Gastroesophageal sphincter (tissue), 4 donors: Measurements from ENCODE around the gene STAM. TPM values are rescaled to one million over a fixed set of nuclear protein-coding genes. Genes with fewer than 3 reads are reported as not detected.

Experiments used
- ATAC-seq: fragments of 150-250 bp; one replicate; pipeline ENCODE4 v1.9.1; 2016; ENCODE audit warnings: mild to moderate bottlenecking, moderate library complexity
- H3K27ac ChIP-seq, 4 donors: fragments of 200-600 bp; sonication (generic) in 3 of 4; 1 replicate in 3 of 4; 2 replicates in 1 of 4; pipeline ENCODE4 v1.5.1; 2016 to 2019
- H3K27me3 ChIP-seq: fragments of 200-600 bp; sonication (generic); one replicate; pipeline ENCODE4 v1.5.1; 2019
- H3K36me3 ChIP-seq, 2 donors: fragments of 200-600 bp; sonication (generic); one replicate each; pipeline ENCODE4 v1.5.1; 2019; ENCODE audit warnings: control low read depth in 1 of 2
- H3K4me1 ChIP-seq, 3 donors: fragments of 200-600 bp; sonication (generic); 1 replicate in 2 of 3; 2 replicates in 1 of 3; pipeline ENCODE4 v1.5.1; 2016 to 2019; ENCODE audit warnings: control low read depth in 2 of 3
- H3K4me3 ChIP-seq, 2 donors: fragments of 200-600 bp; sonication (generic); one replicate each; pipeline ENCODE4 v1.5.1; 2019; ENCODE audit warnings: mild to moderate bottlenecking in 1 of 2, moderate library complexity in 1 of 2
- H3K9me3 ChIP-seq, 3 donors: fragments of 200-600 bp; sonication (generic); one replicate each; pipeline ENCODE4 v1.5.1; 2017 to 2019; ENCODE audit warnings: control low read depth in 2 of 3
- CTCF ChIP-seq, 4 experiments: fragments of 200-600 bp in 2 of 4; fragments of 450-650 bp in 2 of 4; sonication (generic) in 1 of 4; IDR thresholded peaks; one replicate each; pipeline ENCODE4 v1.5.1; 2017 to 2019; ENCODE audit warnings: antibody characterized with exemption in 4 of 4, mild to moderate bottlenecking in 2 of 4, moderate library complexity in 2 of 4
- EP300 ChIP-seq: sonication (generic); formaldehyde crosslinking; IDR thresholded peaks from one replicate; pipeline ENCODE4 v1.6.1; 2017; ENCODE audit warnings: antibody characterized with exemption, mild to moderate bottlenecking
- POLR2A ChIP-seq, 2 donors: fragments of 450-650 bp; IDR thresholded peaks; one replicate each; pipeline ENCODE4 v1.6.1; 2017; ENCODE audit warnings: antibody characterized with exemption in 2 of 2, mild to moderate bottlenecking in 2 of 2, moderate library complexity in 1 of 2
- POLR2AphosphoS5 ChIP-seq: sonication (generic); formaldehyde crosslinking; IDR thresholded peaks from one replicate; pipeline ENCODE4 v1.6.1; 2017; ENCODE audit warnings: antibody characterized with exemption
- WGBS, 2 donors: methylation state at CpG; one replicate each; pipeline ENCODE4 v1.1.5; 2018; ENCODE audit warnings: low coverage in 1 of 2; 5-methylcytosine and 5-hydroxymethylcytosine counted together
- total RNA-seq, 4 donors: library from RNA; depleted of rRNA; stranded (reverse); fragments of >200 nt; gene quantifications; one replicate each; pipeline ENCODE4 v1.1.0, GENCODE V29; 2016

The STAM gene
- total RNA-seq, 4 donors from 2014 or later: 14.9 to 192 (median 19.2) TPM

DNA sequence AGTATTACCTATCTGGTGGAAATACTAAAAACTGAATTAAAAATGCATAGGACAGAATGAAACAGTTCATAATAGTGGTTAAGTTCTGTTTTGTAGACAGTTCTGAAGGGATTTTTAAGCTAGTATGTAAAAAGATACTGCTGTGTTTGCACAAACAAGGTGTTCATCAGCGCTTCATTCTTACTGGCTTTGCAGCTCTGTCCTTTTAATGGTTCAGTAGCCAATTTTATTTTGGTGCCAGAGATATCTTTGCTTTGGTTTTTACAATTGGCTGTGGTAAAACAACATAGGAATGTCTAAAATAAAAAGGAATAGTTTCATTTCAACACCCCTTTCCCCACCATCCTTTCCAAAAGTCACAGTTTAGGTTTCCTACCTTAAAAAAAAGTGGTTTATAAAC lies 33.0 kb downstream of the STAM start:
- no peak for ATAC-seq
- TF ChIP-seq POLR2AphosphoS5 (no peak), POLR2A (IDR thresholded peaks at IDR 0.05) (no peak), CTCF (IDR thresholded peaks at IDR 0.05) (no peak), EP300 (no peak)
- H3K9me3 ChIP-seq: no peaks in the 10 kb centered on the region
- H3K4me3 ChIP-seq: no peak overlapping the region
- peaks cover 0 to 28% (median 3%) of the 10 kb centered on the region in 3 donors for H3K4me1 ChIP-seq
- WGBS, 2 donors: 100% methylated on average over 1 of the region's 1 CpG
- no peaks in the 10 kb centered on the region for H3K36me3 ChIP-seq
- no peaks in the 10 kb centered on the region for H3K27me3 ChIP-seq
- no peak overlapping the region for H3K27ac ChIP-seq

GRCh38 chr10:17682236-17682946 lies 38.4 kb downstream of the STAM start:
- peaks cover 0 to 11% (median 0%) of the 10 kb centered on the region in 3 donors for H3K4me1 ChIP-seq
- ATAC-seq: no peak
- 53 to 72% methylated on average over 2 of the region's 2 CpGs for WGBS, 2 donors
- H3K36me3 ChIP-seq: peaks cover 0 to 5% of the 10 kb centered on the region in 2 donors
- H3K27me3 ChIP-seq: no peaks in the 10 kb centered on the region
- TF ChIP-seq POLR2A (IDR thresholded peaks at IDR 0.05) (no peak), EP300 (no peak), POLR2AphosphoS5 (no peak), CTCF (IDR thresholded peaks at IDR 0.05) (no peak)
- no peak overlapping the region for H3K27ac ChIP-seq
- no peak overlapping the region for H3K4me3 ChIP-seq
- H3K9me3 ChIP-seq: no peaks in the 10 kb centered on the region

DNA sequence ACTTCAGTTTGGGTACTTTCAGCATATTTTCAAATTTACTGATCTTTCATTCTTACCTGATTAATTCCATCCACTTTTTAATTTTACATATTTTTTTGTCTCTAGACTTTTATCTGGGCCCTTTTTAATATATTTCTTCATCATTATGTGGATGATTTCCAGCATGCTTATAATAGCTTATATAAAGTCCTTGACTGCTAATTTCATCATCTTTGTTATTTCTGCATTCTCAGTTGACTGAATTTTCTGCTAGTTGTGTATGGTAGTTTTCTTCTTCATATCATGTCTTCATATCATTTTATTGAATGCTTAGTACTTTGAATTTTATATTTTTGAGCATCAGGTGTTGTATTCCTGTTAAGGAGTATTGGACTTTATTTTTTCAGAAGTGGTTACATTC lies 39.6 kb downstream of the STAM start:
- Histone ChIP-seq H3K36me3 (peaks cover 0 to 5% of the 10 kb centered on the region in 2 donors), H3K4me1 (peaks cover 0 to 11% (median 0%) of the 10 kb centered on the region in 3 donors), H3K27ac (no peak overlapping the region), H3K9me3 (no peaks in the 10 kb centered on the region), H3K4me3 (no peak overlapping the region), H3K27me3 (no peaks in the 10 kb centered on the region)
- no peak for ATAC-seq
- TF ChIP-seq POLR2AphosphoS5 (no peak), CTCF (IDR thresholded peaks at IDR 0.05) (no peak), EP300 (no peak), POLR2A (IDR thresholded peaks at IDR 0.05) (no peak)

DNA sequence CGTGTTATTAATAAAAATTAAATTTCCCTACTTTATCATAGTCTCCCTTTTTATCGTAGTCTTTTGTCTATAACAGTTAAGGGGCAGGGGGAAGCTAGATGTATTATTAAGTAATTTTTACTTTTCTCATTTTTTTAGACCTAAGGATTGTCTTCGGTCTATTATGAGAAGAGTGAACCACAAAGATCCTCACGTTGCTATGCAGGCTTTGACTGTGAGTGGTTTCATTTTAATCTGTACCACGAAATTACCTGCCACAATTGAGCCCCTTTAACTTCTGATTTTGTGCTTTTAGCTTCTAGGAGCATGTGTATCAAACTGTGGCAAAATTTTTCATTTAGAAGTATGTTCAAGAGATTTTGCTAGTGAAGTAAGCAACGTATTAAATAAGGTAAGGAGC lies 40.6 kb downstream of the STAM start:
- Histone ChIP-seq H3K4me3 (no peak overlapping the region), H3K4me1 (peaks cover 0 to 11% (median 0%) of the 10 kb centered on the region in 3 donors), H3K27me3 (no peaks in the 10 kb centered on the region), H3K27ac (no peak overlapping the region), H3K36me3 (peaks cover 0 to 15% of the 10 kb centered on the region in 2 donors), H3K9me3 (no peaks in the 10 kb centered on the region)
- no peak for ATAC-seq
- no peak for TF ChIP-seq POLR2AphosphoS5
- no peak for TF ChIP-seq POLR2A (IDR thresholded peaks at IDR 0.05)
- TF ChIP-seq EP300: no peak
- 86 to 89% methylated on average over 6 of the region's 6 CpGs for WGBS, 2 donors

DNA sequence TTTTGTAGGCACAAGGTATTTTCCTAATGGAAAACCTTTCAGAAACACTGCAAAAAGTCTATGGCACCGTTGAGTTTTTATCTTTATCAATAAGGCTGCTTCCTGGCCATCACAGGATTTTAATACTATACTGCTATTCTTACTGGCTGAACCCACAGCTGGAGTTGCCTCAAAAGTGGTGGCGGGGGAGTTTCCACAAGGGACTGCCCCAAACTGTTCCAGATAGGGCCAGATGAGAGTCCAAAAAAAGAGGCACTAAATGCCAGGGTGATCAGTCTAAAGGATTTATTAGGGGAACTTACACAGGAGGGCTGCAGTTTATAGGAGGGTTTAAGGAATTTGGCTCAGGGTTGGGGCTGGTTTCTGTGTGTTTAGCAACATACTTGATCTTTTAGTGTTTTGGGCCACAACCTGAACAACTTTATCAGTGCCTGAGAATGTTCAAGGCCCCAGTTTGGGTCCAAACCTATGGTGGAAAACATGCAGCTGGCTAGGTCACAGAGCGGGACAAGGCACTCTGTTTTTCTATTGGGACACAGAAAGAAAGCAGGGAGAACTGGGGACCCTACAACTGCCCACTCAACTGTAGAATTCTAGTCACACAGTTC lies 41.4 kb downstream of the STAM start:
- Histone ChIP-seq H3K36me3 (peaks cover 0 to 20% of the 10 kb centered on the region in 2 donors), H3K9me3 (no peaks in the 10 kb centered on the region), H3K27me3 (no peaks in the 10 kb centered on the region), H3K4me3 (no peak overlapping the region), H3K4me1 (peaks cover 0 to 11% (median 0%) of the 10 kb centered on the region in 3 donors), H3K27ac (no peak overlapping the region)
- ATAC-seq: no peak
- TF ChIP-seq POLR2A (IDR thresholded peaks at IDR 0.05): no peak
- TF ChIP-seq CTCF (IDR thresholded peaks at IDR 0.05): no peak
- no peak for TF ChIP-seq POLR2AphosphoS5
- TF ChIP-seq EP300: no peak
- WGBS, 2 donors: 89 to 100% methylated on average over 2 to 3 of the region's 3 CpGs
